NB4 (cell line): ENCODE data around the gene CXCL17.

Source experiments
- CTCF ChIP-seq: IDR thresholded peaks from one replicate; pipeline ENCODE4 v1.5.1; 2012; ENCODE audit warnings: low read depth, low read length
- POLR2A ChIP-seq: IDR thresholded peaks from 2 replicates; pipeline ENCODE4 v1.6.1; 2011; ENCODE audit warnings: mild to moderate bottlenecking; ENCODE audit not compliant: insufficient read length; ENCODE audit errors: extremely low read depth

- TF ChIP-seq CTCF: no peak
- no peak for TF ChIP-seq POLR2A
These were observed 18.4 kb downstream of the CXCL17 start for GRCh38 chr19:42424345-42424707.
